ENCODE results near the gene OGFR.

The OGFR gene

GRCh38 chr20:62773845-62774714 lies 30.6 kb upstream of the OGFR start:
- Histone ChIP-seq H3K9me3 (ENCODE audit: control insufficient read depth, insufficient read depth, low read length) (no peaks in the 10 kb centered on the region), H3K9ac (ENCODE audit: low read depth, low read length) (no peak overlapping the region), H3K36me3 (ENCODE audit: insufficient read depth, low read length) (no peaks in the 10 kb centered on the region), H3K4me1 (ENCODE audit: insufficient read depth, low read length) (peaks cover 5% of the 10 kb centered on the region)

GRCh38 chr20:62774762-62775161 lies 29.9 kb upstream of the OGFR start:
- H3K9ac ChIP-seq (ENCODE audit: low read depth, low read length) = no peak overlapping the region
- H3K9me3 ChIP-seq (ENCODE audit: control insufficient read depth, insufficient read depth, low read length) = no peaks in the 10 kb centered on the region
- H3K4me1 ChIP-seq (ENCODE audit: insufficient read depth, low read length) = peaks cover 5% of the 10 kb centered on the region
- no peaks in the 10 kb centered on the region for H3K36me3 ChIP-seq (ENCODE audit: insufficient read depth, low read length)

- no peak overlapping the region for H3K9ac ChIP-seq (ENCODE audit: low read depth, low read length)
- H3K36me3 ChIP-seq (ENCODE audit: insufficient read depth, low read length) = no peaks in the 10 kb centered on the region
- H3K4me1 ChIP-seq (ENCODE audit: insufficient read depth, low read length) = peaks cover 5% of the 10 kb centered on the region
- no peaks in the 10 kb centered on the region for H3K9me3 ChIP-seq (ENCODE audit: control insufficient read depth, insufficient read depth, low read length)
Measured at GRCh38 chr20:62775206-62775605, 29.4 kb upstream of the OGFR start.

- no peaks in the 10 kb centered on the region for H3K9me3 ChIP-seq (ENCODE audit: control insufficient read depth, insufficient read depth, low read length)
- peaks cover 5% of the 10 kb centered on the region for H3K4me1 ChIP-seq (ENCODE audit: insufficient read depth, low read length)
- H3K36me3 ChIP-seq (ENCODE audit: insufficient read depth, low read length) = no peaks in the 10 kb centered on the region
- peak overlapping the region; percentile 45 for H3K9ac ChIP-seq (ENCODE audit: low read depth, low read length)
Measured at GRCh38 chr20:62776035-62776691, 28.5 kb upstream of the OGFR start.

DNA sequence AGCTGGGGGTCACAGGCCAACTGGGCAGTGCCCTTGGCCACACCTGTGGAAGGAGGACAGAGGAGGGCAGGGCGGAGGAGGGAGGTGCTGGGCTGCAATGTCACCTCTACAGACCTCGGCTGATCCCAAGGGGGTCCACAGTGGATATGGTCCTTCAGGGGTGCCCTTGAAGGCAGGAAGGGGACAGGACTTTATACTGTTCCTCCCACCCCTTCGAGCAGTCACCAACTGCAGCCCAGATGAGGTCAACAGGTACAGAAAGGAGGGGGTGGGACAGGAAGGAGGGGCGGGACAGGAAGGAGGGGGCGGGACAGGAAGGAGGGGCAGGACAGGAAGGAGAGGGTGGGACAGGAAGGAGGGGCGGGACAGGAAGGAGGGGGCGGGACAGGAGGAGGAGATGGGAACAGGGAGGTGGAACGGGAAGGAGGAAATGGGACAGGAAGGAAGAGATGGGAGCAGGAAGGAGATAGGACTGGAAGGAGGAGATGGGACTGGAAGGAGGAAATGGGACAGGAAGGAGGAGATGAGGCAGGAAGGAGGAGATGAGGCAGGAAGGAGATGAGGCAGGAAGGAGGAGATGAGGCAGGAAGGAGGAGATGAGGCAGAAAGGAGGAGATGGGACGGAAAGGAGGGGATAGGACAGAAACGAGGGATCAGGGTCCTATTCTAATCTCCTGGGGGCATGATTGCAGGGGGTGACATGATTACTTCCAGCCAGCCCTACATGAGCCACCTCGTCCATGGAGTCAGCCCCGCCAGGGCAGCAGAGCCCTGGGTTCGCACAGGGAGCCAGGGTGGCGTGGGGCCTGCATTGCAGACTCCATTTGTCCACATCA lies 27.7 kb upstream of the OGFR start:
- no peaks in the 10 kb centered on the region for H3K9me3 ChIP-seq (ENCODE audit: control insufficient read depth, insufficient read depth, low read length)
- H3K36me3 ChIP-seq (ENCODE audit: insufficient read depth, low read length) = no peaks in the 10 kb centered on the region
- H3K4me1 ChIP-seq (ENCODE audit: insufficient read depth, low read length) = peaks cover 5% of the 10 kb centered on the region
- peak overlapping the region; percentile 45 for H3K9ac ChIP-seq (ENCODE audit: low read depth, low read length)

GRCh38 chr20:62777528-62777830 lies 27.2 kb upstream of the OGFR start:
- Histone ChIP-seq H3K36me3 (ENCODE audit: insufficient read depth, low read length) (no peaks in the 10 kb centered on the region), H3K9ac (ENCODE audit: low read depth, low read length) (no peak overlapping the region), H3K9me3 (ENCODE audit: control insufficient read depth, insufficient read depth, low read length) (no peaks in the 10 kb centered on the region), H3K4me1 (ENCODE audit: insufficient read depth, low read length) (peaks cover 8% of the 10 kb centered on the region)

DNA sequence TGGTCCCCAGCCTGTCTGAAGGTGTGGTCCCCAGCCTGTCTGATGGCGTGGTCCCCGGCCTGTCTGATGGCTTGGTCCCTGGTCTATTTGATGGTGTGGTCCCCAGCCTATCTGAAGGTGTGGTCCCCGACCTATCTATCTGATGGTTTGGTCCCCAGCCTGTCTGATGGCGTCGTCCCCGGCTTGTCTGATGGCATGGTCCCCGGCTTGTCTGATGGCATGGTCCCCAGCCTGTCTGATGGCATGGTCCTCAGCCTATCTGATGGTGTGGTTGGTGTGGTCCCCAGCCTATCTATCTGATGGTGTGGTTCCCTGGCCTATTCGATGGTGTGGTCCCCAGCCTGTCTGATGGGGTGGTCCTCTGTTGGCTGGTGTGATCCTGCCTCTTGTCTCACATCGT lies 26.6 kb upstream of the OGFR start:
- Histone ChIP-seq H3K36me3 (ENCODE audit: insufficient read depth, low read length) (no peaks in the 10 kb centered on the region), H3K4me1 (ENCODE audit: insufficient read depth, low read length) (peaks cover 12% of the 10 kb centered on the region; the same call in 1 of the 2 replicates), H3K9ac (ENCODE audit: low read depth, low read length) (no peak overlapping the region), H3K9me3 (ENCODE audit: control insufficient read depth, insufficient read depth, low read length) (no peaks in the 10 kb centered on the region)

- Histone ChIP-seq H3K9ac (ENCODE audit: low read depth, low read length) (no peak overlapping the region), H3K36me3 (ENCODE audit: insufficient read depth, low read length) (no peaks in the 10 kb centered on the region), H3K4me1 (ENCODE audit: insufficient read depth, low read length) (peaks cover 12% of the 10 kb centered on the region; the same call in 1 of the 2 replicates), H3K9me3 (ENCODE audit: control insufficient read depth, insufficient read depth, low read length) (no peaks in the 10 kb centered on the region)
Measured at GRCh38 chr20:62778601-62779416, 25.8 kb upstream of the OGFR start.

DNA sequence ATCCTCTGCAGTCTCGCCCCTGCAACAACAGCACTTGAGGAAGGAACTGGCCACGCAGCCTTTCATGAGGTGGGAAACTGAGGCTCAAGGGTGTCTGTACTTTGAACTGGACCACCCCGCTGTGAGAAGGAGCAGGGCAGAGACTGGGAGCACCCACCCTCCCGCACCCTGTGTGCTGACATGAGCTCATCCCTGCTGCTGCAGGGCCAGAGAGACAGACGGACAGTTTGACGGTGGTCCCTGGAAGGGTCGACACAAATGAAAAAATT lies 25.3 kb upstream of the OGFR start:
- Histone ChIP-seq H3K9ac (ENCODE audit: low read depth, low read length) (no peak overlapping the region), H3K36me3 (ENCODE audit: insufficient read depth, low read length) (no peaks in the 10 kb centered on the region), H3K4me1 (ENCODE audit: insufficient read depth, low read length) (peaks cover 12% of the 10 kb centered on the region; the same call in 1 of the 2 replicates), H3K9me3 (ENCODE audit: control insufficient read depth, insufficient read depth, low read length) (no peaks in the 10 kb centered on the region)

GRCh38 chr20:62780204-62780603 lies 24.4 kb upstream of the OGFR start:
- Histone ChIP-seq H3K9ac (ENCODE audit: low read depth, low read length) (no peak overlapping the region), H3K4me1 (ENCODE audit: insufficient read depth, low read length) (peaks cover 12% of the 10 kb centered on the region; the same call in 1 of the 2 replicates)

GRCh38 chr20:62780696-62781095 lies 23.9 kb upstream of the OGFR start:
- Histone ChIP-seq H3K9ac (ENCODE audit: low read depth, low read length) (no peak overlapping the region), H3K4me1 (ENCODE audit: insufficient read depth, low read length) (peaks cover 12% of the 10 kb centered on the region; the same call in 1 of the 2 replicates), H3K36me3 (ENCODE audit: insufficient read depth, low read length) (no peaks in the 10 kb centered on the region), H3K9me3 (ENCODE audit: control insufficient read depth, insufficient read depth, low read length) (no peaks in the 10 kb centered on the region)

More at GRCh38 chr20:62780204-62780603, 24.4 kb upstream of the OGFR start:
- Histone ChIP-seq H3K36me3 (ENCODE audit: insufficient read depth, low read length) (no peaks in the 10 kb centered on the region), H3K9me3 (ENCODE audit: control insufficient read depth, insufficient read depth, low read length) (no peaks in the 10 kb centered on the region)

DNA sequence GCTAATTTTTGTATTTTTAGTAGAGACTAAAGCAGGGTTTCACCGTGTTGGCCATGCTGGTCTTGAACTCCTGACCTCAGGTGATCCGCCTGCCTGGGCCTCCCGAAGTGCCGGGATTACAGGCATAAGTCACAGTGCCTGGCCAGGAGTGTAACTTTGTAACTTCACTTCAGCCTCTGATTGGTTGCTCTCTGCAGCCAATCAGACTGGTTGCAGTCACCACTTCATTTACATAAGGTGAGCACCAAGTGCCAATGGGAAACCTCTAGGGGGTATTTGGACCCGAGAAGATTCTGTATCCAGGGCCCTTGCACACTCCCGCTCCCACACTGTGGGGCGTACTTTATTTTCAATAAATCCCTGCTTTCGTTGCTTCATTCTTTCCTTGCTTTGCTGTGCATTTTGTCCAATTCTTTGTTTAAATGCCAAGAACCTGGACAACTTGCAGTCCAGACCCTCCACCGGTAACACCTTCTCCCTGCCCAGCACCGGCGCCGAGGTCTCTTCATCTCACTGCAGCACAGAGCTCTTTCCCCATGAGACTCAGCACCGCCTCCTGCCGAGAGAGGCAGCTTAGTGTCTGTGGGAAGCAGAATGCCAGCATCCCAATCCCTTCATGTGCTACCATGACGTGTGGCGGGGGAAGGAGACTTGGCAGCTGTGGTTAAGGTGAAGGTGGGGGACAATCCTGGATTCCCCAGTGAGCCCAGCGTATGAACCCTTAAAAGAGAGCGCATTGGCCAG lies 22.3 kb upstream of the OGFR start:
- Histone ChIP-seq H3K4me1 (ENCODE audit: insufficient read depth, low read length) (peaks cover 6% of the 10 kb centered on the region; the same call in 1 of the 2 replicates), H3K9me3 (ENCODE audit: control insufficient read depth, insufficient read depth, low read length) (no peaks in the 10 kb centered on the region), H3K9ac (ENCODE audit: low read depth, low read length) (no peak overlapping the region), H3K36me3 (ENCODE audit: insufficient read depth, low read length) (no peaks in the 10 kb centered on the region)

GRCh38 chr20:62782893-62783278 lies 21.7 kb upstream of the OGFR start:
- no peak overlapping the region for H3K9ac ChIP-seq (ENCODE audit: low read depth, low read length)
- H3K9me3 ChIP-seq (ENCODE audit: control insufficient read depth, insufficient read depth, low read length) = no peaks in the 10 kb centered on the region
- H3K36me3 ChIP-seq (ENCODE audit: insufficient read depth, low read length) = no peaks in the 10 kb centered on the region
- peaks cover 6% of the 10 kb centered on the region; the same call in 1 of the 2 replicates for H3K4me1 ChIP-seq (ENCODE audit: insufficient read depth, low read length)

Measured in ES-I3 (cell line).